BJ (cell line): Measurements from ENCODE around the gene FRMD3. TPM values are rescaled to one million over a fixed set of nuclear protein-coding genes. Genes with fewer than 3 reads are reported as not detected.

Experiments
- CTCF ChIA-PET: fragments of 350-600 bp; formaldehyde crosslinking; extraction: SDS; loops from one replicate; lab custom pipeline; 2021; ENCODE audit warnings: antibody characterized with exemption, inconsistent platforms; lab: Yijun Ruan, JAX
- POLR2A ChIA-PET: fragments of 300-600 bp; sonication (Branson Sonifier 250); formaldehyde crosslinking; extraction: SDS; loops from one replicate; lab custom pipeline; 2021; ENCODE audit warnings: antibody characterized with exemption; lab: Charles Lee
- DNase-seq: peaks from one replicate; pipeline ENCODE4 v3.0.0-alpha.2; 2011; ENCODE audit warnings: low read depth
- H3K27me3 ChIP-seq: 2 replicates; pipeline ENCODE4 v1.6.0; 2011; ENCODE audit warnings: low read length; ENCODE audit not compliant: control insufficient read depth, insufficient read depth
- H3K36me3 ChIP-seq: 2 replicates; pipeline ENCODE4 v1.5.1; 2011; ENCODE audit warnings: low read length; ENCODE audit not compliant: control insufficient read depth, insufficient read depth
- H3K4me3 ChIP-seq: 2 replicates; pipeline ENCODE4 v1.5.1; 2011; ENCODE audit warnings: low read depth, mild to moderate bottlenecking, control low read depth, low read length
- CTCF ChIP-seq: IDR thresholded peaks from 2 replicates; pipeline ENCODE4 v1.5.1; 2011; ENCODE audit warnings: low read depth, mild to moderate bottlenecking, control low read depth, inconsistent platforms, low read length, moderate library complexity; ENCODE audit not compliant: insufficient read depth
- polyA plus RNA-seq: library from polyadenylated mRNA; depleted of rRNA; stranded (reverse); fragments of >200 nt; gene quantifications from 2 replicates; pipeline ENCODE4 v1.2.3, GENCODE V29; 2011

Gene FRMD3
- polyA plus RNA-seq, 1 experiment: 0.10 TPM

- ChIA-PET POLR2A (no interaction called here), CTCF (no interaction called here)
- no peak for DNase-seq
- H3K27me3 ChIP-seq: 0 out of 2 replicates have a peak, but pooled peaks cover 2% of the 10 kb centered on the region
- no peaks in the 10 kb centered on the region for H3K36me3 ChIP-seq
- H3K4me3 ChIP-seq: peak overlapping the region; percentile 34
- no peak for TF ChIP-seq CTCF
These were observed 318.9 kb downstream of the FRMD3 start for GRCh38 chr9:83219154-83219923.

- CTCF ChIA-PET: no interaction called here
- POLR2A ChIA-PET: no interaction called here
- Histone ChIP-seq H3K27me3 (0 out of 2 replicates have a peak, but pooled peaks cover 2% of the 10 kb centered on the region), H3K4me3 (no peak overlapping the region), H3K36me3 (no peaks in the 10 kb centered on the region)
- no peak for TF ChIP-seq CTCF
- no peak for DNase-seq
These were observed 319.6 kb downstream of the FRMD3 start for GRCh38 chr9:83218411-83219090.

GRCh38 chr9:83209188-83209731, 328.9 kb downstream of the FRMD3 start:
- ChIA-PET POLR2A (no interaction called here), CTCF (no interaction called here)
- Histone ChIP-seq H3K27me3 (no peaks in the 10 kb centered on the region), H3K36me3 (no peaks in the 10 kb centered on the region), H3K4me3 (no peak overlapping the region)
- no peak for TF ChIP-seq CTCF
- no peak for DNase-seq

- POLR2A ChIA-PET: no interaction called here
- no peaks in the 10 kb centered on the region for H3K27me3 ChIP-seq
- CTCF ChIA-PET: no interaction called here
- no peak for DNase-seq
- no peak for TF ChIP-seq CTCF
- H3K4me3 ChIP-seq: no peak overlapping the region
- H3K36me3 ChIP-seq: no peaks in the 10 kb centered on the region
These were observed 329.9 kb downstream of the FRMD3 start for GRCh38 chr9:83208065-83208850.

GRCh38 chr9:83204047-83204446, 334.2 kb downstream of the FRMD3 start:
- DNase-seq: no peak
- Histone ChIP-seq H3K36me3 (no peaks in the 10 kb centered on the region), H3K27me3 (no peaks in the 10 kb centered on the region; the same call in 1 of the 2 replicates), H3K4me3 (no peak overlapping the region)
- POLR2A ChIA-PET: no interaction called here
- CTCF ChIA-PET: no interaction called here
- no peak for TF ChIP-seq CTCF
